Measurements from ENCODE around the gene STAB1.

DNA sequence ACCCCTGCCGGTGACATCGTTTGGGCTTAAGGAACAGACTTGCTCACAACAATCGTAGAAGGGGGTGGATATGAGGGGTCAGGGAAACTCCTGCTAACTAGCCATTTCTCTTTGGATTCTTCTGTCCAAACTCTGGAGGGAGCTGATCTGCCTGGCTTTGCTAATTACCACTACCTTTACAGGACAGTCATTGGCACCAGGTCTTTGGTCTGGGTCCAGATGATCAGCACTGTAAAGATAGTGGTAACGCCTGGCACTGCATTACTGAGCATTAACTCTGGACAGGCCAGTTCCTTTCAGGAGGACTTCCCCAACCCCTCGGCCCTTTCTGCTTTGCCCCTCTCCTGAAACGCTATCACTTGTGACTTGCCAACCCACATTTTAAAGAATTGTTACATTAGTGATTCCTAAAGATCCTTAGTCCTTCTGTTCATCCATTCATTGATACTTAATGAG, 42.1 kb downstream of the STAB1 start:
- TF ChIP-seq EZH2 (IDR thresholded peaks at IDR 0.05; ENCODE audit: borderline replicate concordance, low read depth, low read length, severe bottlenecking), result no peak
- TF ChIP-seq, protein P1, sequence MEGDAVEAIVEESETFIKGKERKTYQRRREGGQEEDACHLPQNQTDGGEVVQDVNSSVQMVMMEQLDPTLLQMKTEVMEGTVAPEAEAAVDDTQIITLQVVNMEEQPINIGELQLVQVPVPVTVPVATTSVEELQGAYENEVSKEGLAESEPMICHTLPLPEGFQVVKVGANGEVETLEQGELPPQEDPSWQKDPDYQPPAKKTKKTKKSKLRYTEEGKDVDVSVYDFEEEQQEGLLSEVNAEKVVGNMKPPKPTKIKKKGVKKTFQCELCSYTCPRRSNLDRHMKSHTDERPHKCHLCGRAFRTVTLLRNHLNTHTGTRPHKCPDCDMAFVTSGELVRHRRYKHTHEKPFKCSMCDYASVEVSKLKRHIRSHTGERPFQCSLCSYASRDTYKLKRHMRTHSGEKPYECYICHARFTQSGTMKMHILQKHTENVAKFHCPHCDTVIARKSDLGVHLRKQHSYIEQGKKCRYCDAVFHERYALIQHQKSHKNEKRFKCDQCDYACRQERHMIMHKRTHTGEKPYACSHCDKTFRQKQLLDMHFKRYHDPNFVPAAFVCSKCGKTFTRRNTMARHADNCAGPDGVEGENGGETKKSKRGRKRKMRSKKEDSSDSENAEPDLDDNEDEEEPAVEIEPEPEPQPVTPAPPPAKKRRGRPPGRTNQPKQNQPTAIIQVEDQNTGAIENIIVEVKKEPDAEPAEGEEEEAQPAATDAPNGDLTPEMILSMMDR (IDR thresholded peaks at IDR 0.05; ENCODE audit: borderline replicate concordance, extremely low read depth, low read length, poor library complexity, severe bottlenecking), result no peak
